SK-N-SH treated with all-trans-retinoic acid at 6 μM for 48 hours (cell line): ENCODE measurements around the gene TEX29.

Experiments used
- TOX ChIP-seq: fragments of 250-450 bp; sonication (Bioruptor Pico); IDR thresholded peaks from 2 replicates; pipeline ENCODE4 v1.8.0; 2021; ENCODE audit warnings: mild to moderate bottlenecking, moderate library complexity, borderline replicate concordance
- ZFP3 ChIP-seq: fragments of 250-450 bp; sonication (Bioruptor Pico); IDR thresholded peaks from 2 replicates; pipeline ENCODE4 v1.5.0; 2020; ENCODE audit warnings: mild to moderate bottlenecking, moderate library complexity
- ZNF8 ChIP-seq: fragments of 450-650 bp; formaldehyde crosslinking; IDR thresholded peaks from 2 replicates; pipeline ENCODE4 v1.5.0; 2020; ENCODE audit warnings: mild to moderate bottlenecking, moderate library complexity

DNA sequence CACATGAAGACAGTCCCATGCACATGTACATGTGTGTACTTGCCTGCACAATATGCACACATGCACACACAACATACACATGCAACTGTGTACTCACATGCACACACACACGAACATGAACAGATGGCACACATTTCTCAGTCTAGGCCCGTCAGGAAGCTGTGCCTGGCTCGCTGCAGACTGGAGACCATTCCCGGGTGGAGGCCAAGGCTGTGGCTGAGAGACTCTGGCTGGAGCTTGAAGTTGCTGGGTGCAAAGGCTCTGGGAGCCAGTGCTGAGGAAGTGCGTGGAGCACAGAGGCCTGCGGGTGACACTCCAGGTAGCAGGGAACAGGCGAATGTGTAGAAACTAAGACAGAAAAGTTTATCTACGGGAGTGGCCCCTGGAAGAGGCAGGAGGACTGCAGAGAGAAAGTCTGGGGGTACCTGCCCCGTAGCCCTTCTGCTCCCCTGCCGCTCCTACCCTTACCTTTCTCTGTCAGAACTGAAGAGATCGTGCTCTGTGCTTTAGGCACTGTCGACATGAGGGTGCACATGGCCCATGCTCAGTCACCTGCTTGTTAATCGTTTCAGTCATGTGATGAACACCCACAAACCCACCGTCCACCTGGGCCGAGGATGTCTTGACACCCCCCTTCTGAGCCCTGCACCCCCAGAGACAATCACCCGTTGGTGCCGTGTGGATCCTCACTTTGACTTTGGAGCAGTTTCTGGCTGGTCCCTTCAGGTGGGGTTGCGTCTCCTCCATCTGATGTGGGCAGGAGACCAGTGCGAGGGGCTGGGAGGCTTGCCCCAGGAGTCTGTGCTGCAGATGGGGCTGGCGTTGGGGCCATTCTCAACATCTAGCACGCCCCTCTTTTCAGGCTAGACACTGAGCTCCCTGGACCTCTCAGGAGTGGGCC, 69.4 kb downstream of the TEX29 start:
- no peak for TF ChIP-seq ZFP3 (CRISPR knock-in tag)
- no peak for TF ChIP-seq ZNF8 (CRISPR knock-in tag)
- TF ChIP-seq TOX, result no peak
